Measurements from ENCODE around the gene KASH5. TPM values are rescaled to one million over a fixed set of nuclear protein-coding genes. Genes with fewer than 3 reads are reported as not detected.
"Not testable (repeated sequence)": the region's sequence is repeated elsewhere in the genome, so short reads cannot be mapped to it uniquely, and the experiment has no call there.

The KASH5 gene
- polyA plus RNA-seq, 1 donor = not detected

DNA sequence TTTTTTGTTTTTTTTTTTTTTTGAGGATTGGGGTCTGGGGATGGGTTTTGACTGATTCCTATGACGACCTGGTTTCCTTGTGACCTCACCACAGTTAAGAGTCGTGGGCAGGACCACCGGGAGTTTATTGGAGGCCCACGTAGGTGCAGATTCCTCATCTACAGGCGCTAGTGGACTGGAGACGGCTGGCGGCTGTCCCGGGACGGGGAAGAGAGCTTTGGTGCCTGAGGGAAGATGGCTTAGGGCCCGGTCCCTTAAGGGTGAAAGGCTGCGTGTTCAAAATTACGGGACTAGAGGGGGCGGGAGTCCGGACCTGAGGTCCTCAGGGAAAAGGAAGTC, 25.2 kb upstream of the KASH5 start:
- H3K9me3 ChIP-seq (ENCODE audit: control insufficient read depth, low read depth, low read length) = peaks cover 7% of the 10 kb centered on the region
- DNase-seq = peak in 1 of 2 donors; percentile 30
- peak overlapping the region; percentile 81 for H3K4me3 ChIP-seq (ENCODE audit: low read length)
- H3K27ac ChIP-seq (ENCODE audit: low read length) = peak overlapping the region; percentile 90
- H3K36me3 ChIP-seq (ENCODE audit: control insufficient read depth, insufficient read depth, low read length) = no peaks in the 10 kb centered on the region
- peaks cover 54% of the 10 kb centered on the region for H3K27me3 ChIP-seq (ENCODE audit: control insufficient read depth, insufficient read depth, low read length)
- no CpG with 5 or more reads among the region's 14 CpGs for WGBS (ENCODE audit: insufficient coverage, low lambda C conversion rate)
- peaks cover 5% of the 10 kb centered on the region for H3K4me1 ChIP-seq (ENCODE audit: control insufficient read depth, insufficient read depth, low read length)

DNA sequence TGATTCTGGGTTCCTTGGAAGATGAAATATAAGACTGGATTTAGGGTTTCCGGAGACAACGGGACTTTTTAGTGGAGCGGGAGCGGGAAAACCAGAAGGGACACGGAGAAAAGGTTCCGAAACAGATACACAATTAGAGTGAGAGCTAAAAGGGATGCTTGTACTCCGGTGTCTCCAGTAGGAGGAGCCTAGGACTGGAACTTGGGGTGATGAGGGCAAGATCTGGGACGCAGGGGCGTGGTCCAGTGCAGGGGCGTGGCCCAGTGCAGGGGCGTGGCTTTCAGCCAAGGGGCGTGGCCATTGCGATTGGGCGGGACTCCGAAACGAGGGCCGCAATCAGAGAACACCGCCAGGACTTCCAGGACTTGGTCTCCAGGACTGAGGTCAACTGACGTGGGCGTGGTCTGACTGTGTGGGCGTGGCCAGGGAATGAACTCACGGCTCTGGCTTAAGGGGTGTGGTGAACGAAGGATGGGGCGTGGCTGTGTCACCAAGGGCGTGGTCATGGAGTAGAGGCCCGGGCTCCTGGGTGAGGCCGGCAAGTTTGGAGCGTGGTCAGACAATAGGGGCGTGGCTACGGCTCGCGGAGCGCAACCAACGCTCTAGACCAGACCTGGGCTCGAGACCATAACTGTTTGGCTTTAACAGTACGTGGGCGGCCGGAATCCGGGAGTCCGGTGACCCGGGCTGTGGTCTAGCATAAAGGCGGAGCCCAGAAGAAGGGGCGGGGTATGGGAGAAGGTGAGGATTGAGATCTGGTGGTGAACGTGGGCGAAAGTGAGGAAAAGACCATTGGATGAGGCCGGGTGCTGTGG, 24.6 kb upstream of the KASH5 start, which contains the start of gene DKKL1:
TSS of gene DKKL1 (plus strand) at position 610 of the 815 bp plus-strand sequence. CDS start at position 732, 122 bp downstream.
- no peaks in the 10 kb centered on the region for H3K36me3 ChIP-seq (ENCODE audit: control insufficient read depth, insufficient read depth, low read length)
- H3K27me3 ChIP-seq (ENCODE audit: control insufficient read depth, insufficient read depth, low read length) = peaks cover 54% of the 10 kb centered on the region
- peak; percentile 80 to 85 for DNase-seq
- peaks cover 7% of the 10 kb centered on the region for H3K9me3 ChIP-seq (ENCODE audit: control insufficient read depth, low read depth, low read length)
- WGBS (ENCODE audit: insufficient coverage, low lambda C conversion rate) = 10% methylated on average over 5 of the region's 46 CpGs
- peak within 1 kb of the TSS; percentile 90 for H3K27ac ChIP-seq (ENCODE audit: low read length)
- peak within 1 kb of the TSS; percentile 81 for H3K4me3 ChIP-seq (ENCODE audit: low read length)
- H3K4me1 ChIP-seq (ENCODE audit: control insufficient read depth, insufficient read depth, low read length) = peaks cover 5% of the 10 kb centered on the region

DNA sequence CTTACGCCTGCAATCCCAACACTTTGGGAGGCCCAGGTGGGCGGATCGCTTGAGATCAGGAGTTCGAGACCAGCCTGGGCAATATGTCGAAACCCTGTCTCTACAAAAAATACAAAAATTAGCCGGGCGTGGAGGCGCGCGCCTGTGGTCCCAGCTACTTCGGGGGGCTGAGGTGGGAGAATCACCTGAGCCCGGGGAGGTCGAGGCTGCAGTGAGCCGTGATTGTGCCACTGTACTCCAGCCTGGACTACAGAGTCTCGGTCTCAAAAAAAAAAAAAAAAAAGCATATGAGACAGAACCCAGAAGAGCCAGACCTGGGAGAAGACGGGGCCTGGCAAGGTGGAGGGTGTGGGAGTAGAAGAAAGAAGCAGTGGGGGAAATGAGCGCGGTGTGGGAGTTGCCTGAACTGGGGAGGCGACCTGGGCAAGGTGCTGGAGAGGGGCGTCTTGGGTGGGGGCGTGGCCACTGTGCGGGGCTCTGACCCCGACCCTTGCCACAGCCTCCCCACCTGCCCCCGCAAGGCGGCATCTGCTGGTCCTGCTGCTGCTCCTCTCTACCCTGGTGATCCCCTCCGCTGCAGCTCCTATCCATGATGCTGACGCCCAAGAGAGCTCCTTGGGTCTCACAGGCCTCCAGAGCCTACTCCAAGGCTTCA, 23.8 kb upstream of the KASH5 start:
- Histone ChIP-seq H3K4me1 (ENCODE audit: control insufficient read depth, insufficient read depth, low read length) (peaks cover 5% of the 10 kb centered on the region), H3K27me3 (ENCODE audit: control insufficient read depth, insufficient read depth, low read length) (peaks cover 54% of the 10 kb centered on the region), H3K9me3 (ENCODE audit: control insufficient read depth, low read depth, low read length) (peaks cover 9% of the 10 kb centered on the region), H3K36me3 (ENCODE audit: control insufficient read depth, insufficient read depth, low read length) (no peaks in the 10 kb centered on the region), H3K4me3 (ENCODE audit: low read length) (no peak overlapping the region), H3K27ac (ENCODE audit: low read length) (no peak overlapping the region)
- no peak for DNase-seq
- no CpG with 5 or more reads among the region's 27 CpGs for WGBS (ENCODE audit: insufficient coverage, low lambda C conversion rate)

DNA sequence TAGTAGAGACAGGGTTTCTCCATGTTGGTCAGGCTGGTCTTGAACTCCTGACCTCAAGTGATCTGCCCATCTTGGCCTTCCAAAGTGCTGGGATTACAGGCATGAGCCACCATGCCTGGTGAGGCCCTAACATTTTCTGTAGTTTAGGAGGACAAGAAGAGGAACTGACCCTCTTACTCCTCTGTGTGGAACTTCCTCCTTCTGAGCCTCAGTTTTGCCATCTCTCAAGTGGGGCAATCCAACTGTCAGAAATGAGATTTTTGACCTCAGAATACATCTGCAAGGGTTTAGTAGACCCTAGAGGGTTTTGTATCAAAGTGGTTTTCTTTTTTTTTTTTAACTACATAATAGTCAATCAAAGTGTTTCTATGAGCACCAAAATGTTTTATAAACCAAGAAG, 21.9 kb upstream of the KASH5 start:
- peaks cover 5% of the 10 kb centered on the region for H3K4me1 ChIP-seq (ENCODE audit: control insufficient read depth, insufficient read depth, low read length)
- H3K27me3 ChIP-seq (ENCODE audit: control insufficient read depth, insufficient read depth, low read length) = peaks cover 46% of the 10 kb centered on the region
- H3K9me3 ChIP-seq (ENCODE audit: control insufficient read depth, low read depth, low read length) = peaks cover 13% of the 10 kb centered on the region
- no peaks in the 10 kb centered on the region for H3K36me3 ChIP-seq (ENCODE audit: control insufficient read depth, insufficient read depth, low read length)
- no peak overlapping the region for H3K27ac ChIP-seq (ENCODE audit: low read length)
- DNase-seq = no peak
- H3K4me3 ChIP-seq (ENCODE audit: low read length) = no peak overlapping the region

DNA sequence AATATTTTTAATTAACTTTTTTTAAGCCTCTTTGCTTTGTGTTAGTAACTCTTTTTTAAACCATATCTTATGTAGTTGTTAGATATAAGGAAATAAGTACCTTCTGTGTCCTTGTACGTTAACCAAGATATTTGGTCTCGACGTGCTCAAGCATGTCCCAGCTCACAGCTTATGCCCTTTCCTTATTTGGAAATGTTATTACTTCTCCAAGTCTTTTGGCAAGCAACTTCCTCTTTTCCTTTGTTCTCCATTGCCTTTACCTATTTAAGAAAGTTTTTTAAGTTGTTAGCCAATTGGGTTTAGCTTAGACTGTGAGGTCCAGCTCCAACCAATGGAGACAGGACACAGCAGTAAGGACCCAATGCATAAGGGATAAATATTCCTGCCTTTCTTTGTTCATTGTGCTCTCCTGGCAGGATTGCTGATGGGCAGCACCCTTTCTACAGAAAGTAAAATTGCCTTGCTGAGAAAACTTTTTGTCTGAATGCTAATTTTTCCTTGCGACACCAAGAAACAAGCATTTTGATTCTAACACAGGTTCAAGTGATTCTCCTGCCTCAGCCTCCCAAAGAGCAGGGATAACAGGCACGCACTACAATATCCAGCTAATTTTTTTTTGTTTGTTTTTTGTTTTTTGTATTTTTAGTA, 19.2 kb upstream of the KASH5 start:
- DNase-seq = no peak
- no peaks in the 10 kb centered on the region for H3K4me1 ChIP-seq (ENCODE audit: control insufficient read depth, insufficient read depth, low read length)
- no peak overlapping the region for H3K27ac ChIP-seq (ENCODE audit: low read length)
- peaks cover 19% of the 10 kb centered on the region for H3K27me3 ChIP-seq (ENCODE audit: control insufficient read depth, insufficient read depth, low read length)
- no peak overlapping the region for H3K4me3 ChIP-seq (ENCODE audit: low read length)
- no peaks in the 10 kb centered on the region for H3K36me3 ChIP-seq (ENCODE audit: control insufficient read depth, insufficient read depth, low read length)
- H3K9me3 ChIP-seq (ENCODE audit: control insufficient read depth, low read depth, low read length) = peaks cover 5% of the 10 kb centered on the region
- WGBS (ENCODE audit: insufficient coverage, low lambda C conversion rate) = no CpG with 5 or more reads among the region's 5 CpGs

DNA sequence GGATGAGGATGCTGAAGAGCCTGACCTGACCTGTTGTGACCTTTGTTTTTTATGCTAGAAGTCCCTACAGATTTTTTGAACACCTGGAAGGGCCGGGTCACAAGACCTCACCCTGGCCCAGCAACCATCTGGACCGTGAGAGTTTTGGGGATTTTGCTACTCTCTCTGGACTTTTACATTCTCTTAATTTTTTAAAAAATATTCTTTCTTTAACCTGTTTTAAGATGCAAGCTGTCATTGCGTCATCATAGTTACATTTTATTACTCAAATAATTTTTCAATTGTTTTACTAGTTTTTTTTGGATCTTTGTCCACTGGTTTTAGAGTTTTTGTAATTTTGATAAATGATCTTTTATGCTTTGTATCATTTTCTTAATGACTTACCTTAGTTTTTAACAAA, 16.9 kb upstream of the KASH5 start:
- peaks cover under 1% of the 10 kb centered on the region for H3K27me3 ChIP-seq (ENCODE audit: control insufficient read depth, insufficient read depth, low read length)
- no peak overlapping the region for H3K4me3 ChIP-seq (ENCODE audit: low read length)
- peaks cover 5% of the 10 kb centered on the region for H3K9me3 ChIP-seq (ENCODE audit: control insufficient read depth, low read depth, low read length)
- DNase-seq = no peak
- no peaks in the 10 kb centered on the region for H3K4me1 ChIP-seq (ENCODE audit: control insufficient read depth, insufficient read depth, low read length)
- no peaks in the 10 kb centered on the region for H3K36me3 ChIP-seq (ENCODE audit: control insufficient read depth, insufficient read depth, low read length)
- 98% methylated on average over 3 of the region's 3 CpGs for WGBS (ENCODE audit: insufficient coverage, low lambda C conversion rate)
- H3K27ac ChIP-seq (ENCODE audit: low read length) = no peak overlapping the region

DNA sequence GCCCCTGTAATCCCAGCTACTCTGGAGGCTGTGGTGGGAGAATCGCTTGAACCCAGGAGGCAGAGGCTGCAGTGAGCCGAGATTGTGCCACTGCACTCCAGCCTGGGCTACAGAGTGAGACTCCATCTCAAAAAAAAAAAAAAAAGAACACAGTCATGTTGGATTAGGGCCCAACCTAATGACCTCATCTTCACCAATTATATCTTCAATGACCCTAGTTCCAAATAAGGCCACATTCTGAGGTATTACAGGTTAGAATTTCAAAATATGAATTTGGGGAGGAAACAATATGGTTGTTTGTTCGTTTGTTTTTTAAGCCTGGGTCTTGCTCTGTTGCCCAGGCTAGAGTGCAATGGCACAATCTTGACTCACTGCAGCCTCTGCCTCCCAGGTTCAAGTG, 14.9 kb upstream of the KASH5 start:
- WGBS (ENCODE audit: insufficient coverage, low lambda C conversion rate) = no CpG with 5 or more reads among the region's 3 CpGs
- H3K4me3 ChIP-seq (ENCODE audit: low read length); H3K27me3 ChIP-seq (ENCODE audit: control insufficient read depth, insufficient read depth, low read length): not testable (repeated sequence)

DNA sequence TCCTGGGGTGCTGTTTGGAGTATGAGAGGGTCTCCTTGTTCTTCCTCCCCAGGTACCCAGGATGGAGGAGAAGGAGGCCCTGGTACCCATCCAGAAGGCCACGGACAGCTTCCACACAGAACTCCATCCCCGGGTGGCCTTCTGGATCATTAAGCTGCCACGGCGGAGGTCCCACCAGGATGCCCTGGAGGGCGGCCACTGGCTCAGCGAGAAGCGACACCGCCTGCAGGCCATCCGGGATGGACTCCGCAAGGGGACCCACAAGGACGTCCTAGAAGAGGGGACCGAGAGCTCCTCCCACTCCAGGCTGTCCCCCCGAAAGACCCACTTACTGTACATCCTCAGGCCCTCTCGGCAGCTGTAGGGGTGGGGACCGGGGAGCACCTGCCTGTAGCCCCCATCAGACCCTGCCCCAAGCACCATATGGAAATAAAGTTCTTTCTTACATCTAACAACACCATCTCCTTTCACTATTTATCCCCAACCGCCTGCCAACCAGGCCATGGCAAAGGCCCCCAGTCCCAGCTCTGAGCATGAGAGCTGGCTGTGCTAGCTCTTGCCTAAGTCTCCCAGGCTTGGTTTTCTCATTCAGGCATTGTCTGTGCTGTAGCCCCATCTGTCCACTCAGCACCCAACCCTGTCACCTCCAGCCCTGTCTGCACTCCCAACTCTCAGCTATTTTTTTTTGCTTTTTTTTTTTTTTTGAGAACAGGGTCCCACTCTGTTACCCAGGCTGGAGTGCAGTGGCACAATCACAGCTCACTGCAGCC, 13.2 kb upstream of the KASH5 start:
- H3K4me3 ChIP-seq (ENCODE audit: low read length) = no peak overlapping the region
- WGBS (ENCODE audit: insufficient coverage, low lambda C conversion rate) = 100% methylated on average over 1 of the region's 16 CpGs
- H3K27ac ChIP-seq (ENCODE audit: low read length) = no peak overlapping the region
- no peaks in the 10 kb centered on the region for H3K9me3 ChIP-seq (ENCODE audit: control insufficient read depth, low read depth, low read length)
- H3K4me1 ChIP-seq (ENCODE audit: control insufficient read depth, insufficient read depth, low read length) = no peaks in the 10 kb centered on the region
- H3K36me3 ChIP-seq (ENCODE audit: control insufficient read depth, insufficient read depth, low read length) = no peaks in the 10 kb centered on the region
- H3K27me3 ChIP-seq (ENCODE audit: control insufficient read depth, insufficient read depth, low read length) = no peaks in the 10 kb centered on the region
- DNase-seq = no peak

More for the DNA sequence above, 14.9 kb upstream of the KASH5 start:
- not testable (repeated sequence) for DNase-seq; H3K9me3 ChIP-seq (ENCODE audit: control insufficient read depth, low read depth, low read length); H3K4me1 ChIP-seq (ENCODE audit: control insufficient read depth, insufficient read depth, low read length); H3K27ac ChIP-seq (ENCODE audit: low read length); H3K36me3 ChIP-seq (ENCODE audit: control insufficient read depth, insufficient read depth, low read length)

DNA sequence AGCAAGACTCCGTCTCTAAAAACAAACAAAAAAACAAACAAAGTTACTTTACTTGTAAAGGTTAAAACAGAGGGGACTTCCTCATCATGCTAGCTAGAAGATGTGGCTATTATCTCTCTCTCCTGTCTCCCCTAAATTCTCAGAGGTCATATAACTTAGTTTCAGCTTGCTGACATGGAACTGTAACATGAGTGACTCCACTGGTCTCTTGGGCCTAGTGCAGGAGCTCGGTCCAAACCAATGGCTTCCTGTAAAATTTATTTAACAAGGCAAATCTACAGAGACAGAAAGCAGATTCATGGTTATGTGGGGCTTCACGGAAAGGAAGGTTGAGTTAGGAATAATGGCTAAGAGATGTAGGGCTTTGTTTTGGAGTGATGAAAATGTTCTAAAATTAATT, 9.5 kb upstream of the KASH5 start:
- Histone ChIP-seq H3K27ac (ENCODE audit: low read length) (no peak overlapping the region), H3K4me3 (ENCODE audit: low read length) (no peak overlapping the region), H3K36me3 (ENCODE audit: control insufficient read depth, insufficient read depth, low read length) (no peaks in the 10 kb centered on the region), H3K9me3 (ENCODE audit: control insufficient read depth, low read depth, low read length) (peaks cover 4% of the 10 kb centered on the region), H3K4me1 (ENCODE audit: control insufficient read depth, insufficient read depth, low read length) (no peaks in the 10 kb centered on the region), H3K27me3 (ENCODE audit: control insufficient read depth, insufficient read depth, low read length) (no peaks in the 10 kb centered on the region)
- DNase-seq = no peak
- WGBS (ENCODE audit: insufficient coverage, low lambda C conversion rate) = 100% methylated on average over 1 of the region's 3 CpGs

DNA sequence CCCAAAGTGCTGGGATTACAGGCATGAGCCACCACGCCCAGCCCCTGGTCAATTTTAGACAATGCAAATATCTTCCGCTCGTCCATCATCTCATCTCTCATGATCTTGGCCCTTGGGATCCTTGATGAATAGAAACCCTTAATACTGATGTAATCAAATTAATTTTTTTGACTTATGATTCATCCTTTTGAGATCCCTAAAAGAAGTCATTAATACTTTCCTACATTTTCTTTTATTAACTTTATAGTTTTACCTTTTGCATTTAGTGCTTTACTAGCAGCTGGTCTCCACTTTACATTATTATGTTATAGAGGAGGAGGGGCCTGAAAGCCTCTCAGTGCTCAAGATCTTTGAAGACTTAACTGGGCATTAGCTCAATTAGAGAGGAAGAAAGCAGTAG, 7.7 kb upstream of the KASH5 start:
- Histone ChIP-seq H3K4me3 (ENCODE audit: low read length) (no peak overlapping the region), H3K36me3 (ENCODE audit: control insufficient read depth, insufficient read depth, low read length) (no peaks in the 10 kb centered on the region), H3K4me1 (ENCODE audit: control insufficient read depth, insufficient read depth, low read length) (no peaks in the 10 kb centered on the region), H3K9me3 (ENCODE audit: control insufficient read depth, low read depth, low read length) (peaks cover 4% of the 10 kb centered on the region), H3K27ac (ENCODE audit: low read length) (no peak overlapping the region), H3K27me3 (ENCODE audit: control insufficient read depth, insufficient read depth, low read length) (no peaks in the 10 kb centered on the region)
- no CpG with 5 or more reads among the region's 3 CpGs for WGBS (ENCODE audit: insufficient coverage, low lambda C conversion rate)
- no peak for DNase-seq

All from large intestine (tissue), 3 donors.